ENCODE measurements around the gene SEL1L3.

Gene SEL1L3

GRCh38 chr4:25842229-25842845, 20.5 kb downstream of the SEL1L3 start:
- TF ChIP-seq POLR2AphosphoS5 (IDR thresholded peaks at IDR 0.05; ENCODE audit: low read depth) = no peak
- no peak for TF ChIP-seq REST (IDR thresholded peaks at IDR 0.05; ENCODE audit: insufficient replicate concordance, low read depth)
- no peak for TF ChIP-seq GABPA (IDR thresholded peaks at IDR 0.05; ENCODE audit: low read depth)
- no peak for TF ChIP-seq CTCF (IDR thresholded peaks at IDR 0.05; ENCODE audit: insufficient read depth, low read length)
- no peak for TF ChIP-seq SPI1 (IDR thresholded peaks at IDR 0.05; ENCODE audit: borderline replicate concordance, low read depth)
- Histone ChIP-seq H3K27me3 (ENCODE audit: insufficient read depth, poor library complexity, severe bottlenecking) (no peaks in the 10 kb centered on the region), H3K27ac (replicated peaks) (no peak overlapping the region), H3K4me3 (replicated peaks; ENCODE audit: insufficient read depth, low read length) (no peak overlapping the region)
- no peak for DNase-seq (ENCODE audit: low read depth in 1 of 2, low spot score in 1 of 2)

GRCh38 chr4:25839687-25840086, 23.1 kb downstream of the SEL1L3 start:
- Histone ChIP-seq H3K27ac (replicated peaks) (no peak overlapping the region), H3K27me3 (ENCODE audit: insufficient read depth, poor library complexity, severe bottlenecking) (no peaks in the 10 kb centered on the region), H3K4me3 (replicated peaks; ENCODE audit: insufficient read depth, low read length) (no peak overlapping the region)
- no peak for TF ChIP-seq POLR2AphosphoS5 (IDR thresholded peaks at IDR 0.05; ENCODE audit: low read depth)
- TF ChIP-seq REST (IDR thresholded peaks at IDR 0.05; ENCODE audit: insufficient replicate concordance, low read depth) = no peak
- no peak for TF ChIP-seq CTCF (IDR thresholded peaks at IDR 0.05; ENCODE audit: insufficient read depth, low read length)
- no peak for TF ChIP-seq SPI1 (IDR thresholded peaks at IDR 0.05; ENCODE audit: borderline replicate concordance, low read depth)
- TF ChIP-seq GABPA (IDR thresholded peaks at IDR 0.05; ENCODE audit: low read depth) = no peak
- DNase-seq (ENCODE audit: low read depth in 1 of 2, low spot score in 1 of 2) = no peak

GRCh38 chr4:25839233-25839632, 23.6 kb downstream of the SEL1L3 start:
- no peak overlapping the region for H3K27ac ChIP-seq (replicated peaks)
- no peak for DNase-seq (ENCODE audit: low read depth in 1 of 2, low spot score in 1 of 2)
- TF ChIP-seq REST (IDR thresholded peaks at IDR 0.05; ENCODE audit: insufficient replicate concordance, low read depth) (no peak), GABPA (IDR thresholded peaks at IDR 0.05; ENCODE audit: low read depth) (no peak), POLR2AphosphoS5 (IDR thresholded peaks at IDR 0.05; ENCODE audit: low read depth) (no peak), SPI1 (IDR thresholded peaks at IDR 0.05; ENCODE audit: borderline replicate concordance, low read depth) (no peak), CTCF (IDR thresholded peaks at IDR 0.05; ENCODE audit: insufficient read depth, low read length) (no peak)
- H3K4me3 ChIP-seq (replicated peaks; ENCODE audit: insufficient read depth, low read length) = no peak overlapping the region
- H3K27me3 ChIP-seq (ENCODE audit: insufficient read depth, poor library complexity, severe bottlenecking) = no peaks in the 10 kb centered on the region
